K562 (cell line): ENCODE data around the gene DCAF6. TPM values are rescaled to one million over a fixed set of nuclear protein-coding genes. Genes with fewer than 3 reads are reported as not detected.

Experiments
- C11orf30 ChIP-seq: fragments of 450-650 bp; IDR thresholded peaks from 2 replicates; pipeline ENCODE4 v1.6.1; 2016; ENCODE audit warnings: low read depth, mild to moderate bottlenecking
- CEBPB ChIP-seq: fragments of 450-650 bp; IDR thresholded peaks from 2 replicates; pipeline ENCODE4 v1.6.1; 2016; ENCODE audit warnings: missing genetic modification characterization, missing compliant biosample characterization
- CHD1 ChIP-seq: fragments of 200-600 bp; sonication (generic); IDR thresholded peaks from one replicate; pipeline ENCODE4 v1.6.1; 2012; ENCODE audit warnings: mild to moderate bottlenecking, moderate library complexity, low read length, inconsistent platforms
- MITF ChIP-seq: IDR thresholded peaks from 2 replicates; pipeline ENCODE4 v1.6.1; 2014; ENCODE audit warnings: antibody characterized with exemption
- MTA1 ChIP-seq: fragments of 450-650 bp; IDR thresholded peaks from 2 replicates; pipeline ENCODE4 v1.6.1; 2017; ENCODE audit warnings: borderline replicate concordance
- MXD1 ChIP-seq: fragments of 250-450 bp; sonication (Bioruptor Pico); IDR thresholded peaks from 2 replicates; pipeline ENCODE4 v1.8.0; 2021; ENCODE audit warnings: borderline replicate concordance, mild to moderate bottlenecking, moderate library complexity; ENCODE audit not compliant: poor library complexity, severe bottlenecking
- NBN ChIP-seq: fragments of 450-650 bp; IDR thresholded peaks from 2 replicates; pipeline ENCODE4 v1.6.1; 2016; ENCODE audit warnings: low read depth, mild to moderate bottlenecking
- NR1H2 ChIP-seq: sonication (generic); formaldehyde crosslinking; IDR thresholded peaks from 2 replicates; pipeline ENCODE4 v1.4.0; 2020; ENCODE audit warnings: mild to moderate bottlenecking, missing genetic modification reagents
- PREB ChIP-seq: sonication (generic); formaldehyde crosslinking; IDR thresholded peaks from 2 replicates; pipeline ENCODE4 v1.8.1; 2023; ENCODE audit warnings: mild to moderate bottlenecking, missing genetic modification reagents
- PTTG1 ChIP-seq: fragments of 450-650 bp; IDR thresholded peaks from 2 replicates; pipeline ENCODE4 v1.6.1; 2016; ENCODE audit warnings: low read depth, mild to moderate bottlenecking, missing genetic modification characterization, missing compliant biosample characterization
- TEAD4 ChIP-seq, 2 experiments: sonication (generic) in 1 of 2; formaldehyde crosslinking in 1 of 2; IDR thresholded peaks; 2 replicates each; pipeline versions ENCODE4 v1.6.1 to v1.8.0; 2012 to 2022; ENCODE audit warnings: borderline replicate concordance in 1 of 2, inconsistent platforms in 1 of 2, low read length in 1 of 2, mild to moderate bottlenecking in 1 of 2, missing genetic modification reagents in 1 of 2
- U2AF2 ChIP-seq: fragments of 200-400 bp; formaldehyde crosslinking; optimal IDR thresholded peaks from 2 replicates; pipeline ENCODE3; 2017; ENCODE audit warnings: low read depth, mild to moderate bottlenecking, low read length
- ZNF644 ChIP-seq: fragments of 200-800 bp; sonication (Bioruptor generic); IDR thresholded peaks from 2 replicates; pipeline ENCODE4 v1.6.1; 2016; ENCODE audit warnings: low read depth, missing genetic modification characterization, missing compliant biosample characterization
- ZNF76 ChIP-seq: fragments of 250-450 bp; sonication (Bioruptor Pico); IDR thresholded peaks from 2 replicates; pipeline ENCODE4 v1.4.0; 2020; ENCODE audit warnings: mild to moderate bottlenecking, moderate library complexity, borderline replicate concordance
- polyA plus RNA-seq, 8 experiments: library from polyadenylated mRNA; depleted of rRNA in 4 of 8; stranded (reverse) in 5 of 8; unstranded in 3 of 8; fragments of >200 nt; fragmentation: Nextera tagmentation in 2 of 8; fragmentation: Illumina TruSeq in 1 of 8; extraction: Ambion mirVana in 2 of 8; extraction: Trizol in 1 of 8; gene quantifications; 2 replicates each; pipeline versions ENCODE4 v1.2.1 to v1.2.3, GENCODE V29; 2011 to 2014; ENCODE audit warnings: inconsistent platforms in 1 of 8, missing spikeins in 1 of 8
- total RNA-seq, 7 experiments: library from RNA; depleted of rRNA in 6 of 7; stranded (reverse); fragments of >200 nt in 6 of 7; fragmentation: Illumina TruSeq in 2 of 7; extraction: Trizol in 2 of 7; gene quantifications; 2 replicates each; pipeline versions ENCODE4 v1.2.1 to v1.2.3, GENCODE V29; 2011 to 2021; ENCODE audit warnings: low replicate concordance in 1 of 7
- TF ChIP-seq, protein P1 (sequence below), 2 experiments: IDR thresholded peaks in 1 of 2; conservative IDR thresholded peaks in 1 of 2; 2 replicates each; pipeline ENCODE4 v1.6.1; 2016; ENCODE audit warnings: low read depth in 2 of 2, mild to moderate bottlenecking in 1 of 2, missing compliant biosample characterization in 1 of 2, missing genetic modification characterization in 1 of 2, moderate library complexity in 1 of 2
- TF ChIP-seq, protein P2 (sequence below): fragments of 150-350 bp; IDR thresholded peaks from 2 replicates; pipeline ENCODE4 v1.6.1; 2014; ENCODE audit warnings: low read depth, mild to moderate bottlenecking, low read length, borderline replicate concordance

The DCAF6 gene
- total and polyA plus RNA-seq, 9 of the 15 experiments (the other 6 are each of a cell fraction or from before 2014, with no cell fraction given), result 19.1 to 102 (median 46.3) TPM

DNA sequence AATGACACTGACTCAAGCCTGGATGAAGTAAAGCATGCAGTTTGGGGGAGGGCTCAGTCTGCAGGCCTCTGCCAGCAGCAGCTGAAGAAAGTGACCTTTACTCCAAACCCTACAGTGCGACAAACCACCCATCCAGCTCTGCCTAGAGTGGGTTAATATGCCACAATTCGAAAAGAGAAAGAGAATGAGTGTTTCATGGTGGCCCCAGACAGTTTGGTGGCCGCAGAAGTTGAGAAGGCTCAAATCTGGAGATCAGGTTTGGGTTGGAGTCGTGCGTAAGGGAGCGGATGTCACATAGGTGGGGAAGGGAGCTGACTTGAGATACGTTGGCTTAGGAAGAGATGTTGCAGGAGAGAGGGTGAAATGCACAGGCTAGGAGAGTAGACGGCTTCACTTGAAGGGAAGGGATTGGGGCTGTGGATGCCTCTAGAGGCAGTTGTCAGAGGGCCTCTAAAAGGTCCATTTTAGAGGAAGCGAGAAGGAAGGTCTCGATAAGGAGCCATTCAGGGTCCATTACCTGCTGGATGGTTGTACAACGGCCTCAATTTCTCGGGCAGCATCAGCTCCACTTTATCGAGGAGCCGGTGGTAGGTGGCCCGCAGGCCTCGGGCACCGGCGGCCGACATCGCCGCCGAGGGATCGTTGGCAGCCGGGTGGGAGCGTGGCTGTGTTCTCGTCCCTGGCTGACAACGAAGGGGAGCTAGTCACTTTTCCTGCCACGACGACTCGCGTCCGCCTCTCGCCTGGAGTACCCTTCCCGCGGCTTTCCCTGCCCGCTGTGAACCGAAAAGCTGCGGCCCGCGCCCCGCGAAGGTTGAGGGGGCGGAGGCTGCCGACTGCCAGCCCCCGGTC lies 1.0 kb upstream of the DCAF6 start (continued):
- TF ChIP-seq, protein P1, sequence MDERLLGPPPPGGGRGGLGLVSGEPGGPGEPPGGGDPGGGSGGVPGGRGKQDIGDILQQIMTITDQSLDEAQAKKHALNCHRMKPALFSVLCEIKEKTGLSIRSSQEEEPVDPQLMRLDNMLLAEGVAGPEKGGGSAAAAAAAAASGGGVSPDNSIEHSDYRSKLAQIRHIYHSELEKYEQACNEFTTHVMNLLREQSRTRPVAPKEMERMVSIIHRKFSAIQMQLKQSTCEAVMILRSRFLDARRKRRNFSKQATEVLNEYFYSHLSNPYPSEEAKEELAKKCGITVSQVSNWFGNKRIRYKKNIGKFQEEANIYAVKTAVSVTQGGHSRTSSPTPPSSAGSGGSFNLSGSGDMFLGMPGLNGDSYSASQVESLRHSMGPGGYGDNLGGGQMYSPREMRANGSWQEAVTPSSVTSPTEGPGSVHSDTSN (CRISPR knock-in tag; IDR thresholded peaks at IDR 0.05; ENCODE audit: low read depth), result no peak
- TF ChIP-seq, protein P1 (tag; conservative IDR thresholded peaks at IDR 0.05; ENCODE audit: low read depth), result no peak
- TF ChIP-seq MTA1 (peak; percentile 47), CEBPB (tag) (no peak), U2AF2 (no peak), ZNF76 (0 out of 2 replicates have a peak, but pooled peaks have one; percentile 28), PREB (no peak), NBN (0 out of 2 replicates have a peak, but pooled peaks have one; percentile 43), TEAD4 (IDR thresholded peaks at IDR 0.05; ENCODE audit: low read length) (no peak; the same call in 1 of the 2 replicates), TEAD4 (CRISPR knock-in tag; IDR thresholded peaks at IDR 0.05; ENCODE audit: borderline replicate concordance) (no peak), MXD1 (CRISPR knock-in tag) (no peak), C11orf30 (no peak), CHD1 (peak; percentile 87), ZNF644 (0 out of 2 replicates have a peak, but pooled peaks have one; percentile 36), PTTG1 (tag) (no peak), MITF (no peak), NR1H2 (CRISPR knock-in tag) (no peak)
- TF ChIP-seq, protein P2, sequence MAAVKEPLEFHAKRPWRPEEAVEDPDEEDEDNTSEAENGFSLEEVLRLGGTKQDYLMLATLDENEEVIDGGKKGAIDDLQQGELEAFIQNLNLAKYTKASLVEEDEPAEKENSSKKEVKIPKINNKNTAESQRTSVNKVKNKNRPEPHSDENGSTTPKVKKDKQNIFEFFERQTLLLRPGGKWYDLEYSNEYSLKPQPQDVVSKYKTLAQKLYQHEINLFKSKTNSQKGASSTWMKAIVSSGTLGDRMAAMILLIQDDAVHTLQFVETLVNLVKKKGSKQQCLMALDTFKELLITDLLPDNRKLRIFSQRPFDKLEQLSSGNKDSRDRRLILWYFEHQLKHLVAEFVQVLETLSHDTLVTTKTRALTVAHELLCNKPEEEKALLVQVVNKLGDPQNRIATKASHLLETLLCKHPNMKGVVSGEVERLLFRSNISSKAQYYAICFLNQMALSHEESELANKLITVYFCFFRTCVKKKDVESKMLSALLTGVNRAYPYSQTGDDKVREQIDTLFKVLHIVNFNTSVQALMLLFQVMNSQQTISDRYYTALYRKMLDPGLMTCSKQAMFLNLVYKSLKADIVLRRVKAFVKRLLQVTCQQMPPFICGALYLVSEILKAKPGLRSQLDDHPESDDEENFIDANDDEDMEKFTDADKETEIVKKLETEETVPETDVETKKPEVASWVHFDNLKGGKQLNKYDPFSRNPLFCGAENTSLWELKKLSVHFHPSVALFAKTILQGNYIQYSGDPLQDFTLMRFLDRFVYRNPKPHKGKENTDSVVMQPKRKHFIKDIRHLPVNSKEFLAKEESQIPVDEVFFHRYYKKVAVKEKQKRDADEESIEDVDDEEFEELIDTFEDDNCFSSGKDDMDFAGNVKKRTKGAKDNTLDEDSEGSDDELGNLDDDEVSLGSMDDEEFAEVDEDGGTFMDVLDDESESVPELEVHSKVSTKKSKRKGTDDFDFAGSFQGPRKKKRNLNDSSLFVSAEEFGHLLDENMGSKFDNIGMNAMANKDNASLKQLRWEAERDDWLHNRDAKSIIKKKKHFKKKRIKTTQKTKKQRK, result no peak
